ENCODE results near the gene ANO6. TPM values are rescaled to one million over a fixed set of nuclear protein-coding genes. Genes with fewer than 3 reads are reported as not detected.
"Not testable (repeated sequence)": the region's sequence is repeated elsewhere in the genome, so short reads cannot be mapped to it uniquely, and the experiment has no call there.

The ANO6 gene
- total and polyA plus RNA-seq, 8 donors = 58.0 to 79.7 (median 66.1) TPM

DNA sequence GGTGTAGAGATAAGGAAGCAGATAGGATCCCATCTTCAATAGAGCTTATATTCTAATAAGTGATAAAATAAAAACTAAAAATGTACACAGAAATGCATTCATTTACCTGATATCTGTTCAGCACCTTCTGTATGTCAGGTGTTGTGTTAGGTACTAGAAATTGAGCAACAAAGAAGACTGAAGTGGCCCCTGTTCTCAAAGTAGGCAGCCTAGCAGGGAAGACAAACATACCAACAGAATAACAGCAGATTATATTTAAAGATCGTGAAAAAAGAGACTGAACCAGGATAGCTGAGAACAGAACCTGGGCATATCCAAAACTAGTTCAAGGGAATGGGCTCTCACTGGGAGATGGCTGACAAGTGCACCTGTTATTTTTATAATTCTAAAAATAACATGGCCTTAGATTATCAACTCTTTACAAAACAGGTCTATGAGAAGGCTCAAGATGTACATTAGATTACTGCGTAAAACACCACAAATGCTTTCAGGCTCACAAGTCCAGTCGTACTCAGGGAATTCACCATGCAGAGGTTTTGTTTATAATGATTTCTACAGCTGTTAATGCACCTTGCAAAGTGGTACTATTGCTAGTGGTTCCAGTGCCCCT is 16.4 kb downstream of the ANO6 start:
- TF ChIP-seq, protein P1, sequence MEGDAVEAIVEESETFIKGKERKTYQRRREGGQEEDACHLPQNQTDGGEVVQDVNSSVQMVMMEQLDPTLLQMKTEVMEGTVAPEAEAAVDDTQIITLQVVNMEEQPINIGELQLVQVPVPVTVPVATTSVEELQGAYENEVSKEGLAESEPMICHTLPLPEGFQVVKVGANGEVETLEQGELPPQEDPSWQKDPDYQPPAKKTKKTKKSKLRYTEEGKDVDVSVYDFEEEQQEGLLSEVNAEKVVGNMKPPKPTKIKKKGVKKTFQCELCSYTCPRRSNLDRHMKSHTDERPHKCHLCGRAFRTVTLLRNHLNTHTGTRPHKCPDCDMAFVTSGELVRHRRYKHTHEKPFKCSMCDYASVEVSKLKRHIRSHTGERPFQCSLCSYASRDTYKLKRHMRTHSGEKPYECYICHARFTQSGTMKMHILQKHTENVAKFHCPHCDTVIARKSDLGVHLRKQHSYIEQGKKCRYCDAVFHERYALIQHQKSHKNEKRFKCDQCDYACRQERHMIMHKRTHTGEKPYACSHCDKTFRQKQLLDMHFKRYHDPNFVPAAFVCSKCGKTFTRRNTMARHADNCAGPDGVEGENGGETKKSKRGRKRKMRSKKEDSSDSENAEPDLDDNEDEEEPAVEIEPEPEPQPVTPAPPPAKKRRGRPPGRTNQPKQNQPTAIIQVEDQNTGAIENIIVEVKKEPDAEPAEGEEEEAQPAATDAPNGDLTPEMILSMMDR (IDR thresholded peaks at IDR 0.05) = no peak
- DNase-seq = no peak
- H3K36me3 ChIP-seq = no peaks in the 10 kb centered on the region
- intact Hi-C loops (cut with DNase I) = no loop called here
- H3K9me3 ChIP-seq = no peaks in the 10 kb centered on the region
- H3K27ac ChIP-seq = peak overlapping the region; percentile 73 to 92
- H3K4me1 ChIP-seq = peaks cover 39 to 63% of the 10 kb centered on the region in 2 donors
- no peaks in the 10 kb centered on the region for H3K27me3 ChIP-seq
- peak; percentile 48 for ATAC-seq
- no peak overlapping the region for H3K4me3 ChIP-seq

DNA sequence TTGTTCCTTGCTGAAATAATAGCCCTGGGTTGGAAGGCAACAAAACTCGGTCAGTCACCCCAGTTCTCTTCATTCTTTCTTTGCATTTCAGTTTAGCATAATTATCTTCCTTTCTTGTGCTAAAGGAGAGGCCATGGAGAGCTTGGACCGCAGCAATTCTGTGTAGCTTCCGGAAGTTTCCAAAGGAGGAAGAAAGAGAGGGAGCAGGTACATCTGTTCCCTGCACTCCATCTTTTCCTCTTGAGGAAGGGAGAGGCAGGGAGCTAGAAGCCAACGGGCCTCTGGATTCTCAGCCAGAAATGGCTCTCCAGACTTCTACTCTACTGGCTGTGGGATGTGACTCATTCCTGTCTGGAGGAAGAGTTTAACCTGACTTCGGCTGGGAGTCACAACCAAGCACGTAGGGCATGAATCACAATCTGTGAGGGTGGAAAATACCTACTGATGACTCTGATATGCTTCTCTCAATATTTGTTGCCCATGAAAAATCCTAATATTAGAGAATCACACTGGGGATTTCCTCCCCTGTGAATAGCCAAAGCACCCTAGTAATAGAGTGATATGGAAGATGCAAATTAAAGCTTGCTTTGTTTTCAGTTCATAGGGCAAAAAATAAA is 17.0 kb downstream of the ANO6 start:
- TF ChIP-seq, protein P1 (IDR thresholded peaks at IDR 0.05) = no peak
- Histone ChIP-seq H3K27ac (peak overlapping the region; percentile 73 to 92), H3K27me3 (no peaks in the 10 kb centered on the region), H3K4me1 (peaks cover 39 to 57% of the 10 kb centered on the region in 2 donors), H3K36me3 (no peaks in the 10 kb centered on the region), H3K4me3 (no peak overlapping the region), H3K9me3 (no peaks in the 10 kb centered on the region)
- peak in 1 of 4 donors; percentile 66 for DNase-seq
- ATAC-seq = peak; percentile 77
- intact Hi-C loops (cut with DNase I) = no loop called here

DNA sequence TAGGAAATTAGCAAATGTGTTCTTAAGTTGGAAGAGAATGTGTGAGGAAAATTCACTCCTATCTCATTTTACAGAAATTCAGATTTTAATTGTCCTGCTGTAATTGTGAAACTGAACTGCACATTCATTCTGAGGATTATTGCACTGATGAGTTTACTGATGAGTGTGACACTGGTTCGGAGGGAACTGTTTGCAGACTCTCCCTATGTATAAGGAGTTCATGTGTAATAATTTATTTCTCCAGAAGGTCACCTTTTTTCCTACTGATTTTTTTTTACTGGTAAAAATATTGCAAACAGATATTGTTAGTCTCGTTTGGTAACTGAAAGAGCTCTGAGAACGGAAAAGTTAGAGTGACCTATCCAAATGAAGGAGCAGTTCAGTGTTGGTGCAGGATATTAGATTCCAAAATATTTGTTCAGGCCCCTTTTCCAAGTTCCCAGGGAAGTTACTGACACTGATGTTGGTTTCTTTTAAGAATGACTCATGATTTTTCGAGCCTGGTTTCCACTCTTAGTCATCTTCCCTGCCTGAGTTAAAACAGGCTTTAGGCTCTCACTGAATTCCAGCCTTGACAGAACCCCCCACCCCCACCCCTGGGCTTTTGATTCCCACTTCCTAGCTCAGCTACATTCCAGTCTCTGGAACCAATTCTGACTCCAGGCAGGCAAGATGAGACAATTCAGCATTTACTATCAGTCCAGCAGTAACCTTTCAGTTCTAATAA is 18.4 kb downstream of the ANO6 start:
- peak overlapping the region; percentile 73 to 92 for H3K27ac ChIP-seq
- H3K4me1 ChIP-seq = peaks cover 39 to 57% of the 10 kb centered on the region in 2 donors
- no peaks in the 10 kb centered on the region for H3K36me3 ChIP-seq
- DNase-seq (peak in 1 of 4 donors; percentile 55), ATAC-seq (peak; percentile 73)
- no peak overlapping the region for H3K4me3 ChIP-seq
- no peaks in the 10 kb centered on the region for H3K9me3 ChIP-seq
- intact Hi-C loops (cut with DNase I) = no loop called here
- H3K27me3 ChIP-seq = no peaks in the 10 kb centered on the region
- TF ChIP-seq, protein P1 (IDR thresholded peaks at IDR 0.05) = no peak

DNA sequence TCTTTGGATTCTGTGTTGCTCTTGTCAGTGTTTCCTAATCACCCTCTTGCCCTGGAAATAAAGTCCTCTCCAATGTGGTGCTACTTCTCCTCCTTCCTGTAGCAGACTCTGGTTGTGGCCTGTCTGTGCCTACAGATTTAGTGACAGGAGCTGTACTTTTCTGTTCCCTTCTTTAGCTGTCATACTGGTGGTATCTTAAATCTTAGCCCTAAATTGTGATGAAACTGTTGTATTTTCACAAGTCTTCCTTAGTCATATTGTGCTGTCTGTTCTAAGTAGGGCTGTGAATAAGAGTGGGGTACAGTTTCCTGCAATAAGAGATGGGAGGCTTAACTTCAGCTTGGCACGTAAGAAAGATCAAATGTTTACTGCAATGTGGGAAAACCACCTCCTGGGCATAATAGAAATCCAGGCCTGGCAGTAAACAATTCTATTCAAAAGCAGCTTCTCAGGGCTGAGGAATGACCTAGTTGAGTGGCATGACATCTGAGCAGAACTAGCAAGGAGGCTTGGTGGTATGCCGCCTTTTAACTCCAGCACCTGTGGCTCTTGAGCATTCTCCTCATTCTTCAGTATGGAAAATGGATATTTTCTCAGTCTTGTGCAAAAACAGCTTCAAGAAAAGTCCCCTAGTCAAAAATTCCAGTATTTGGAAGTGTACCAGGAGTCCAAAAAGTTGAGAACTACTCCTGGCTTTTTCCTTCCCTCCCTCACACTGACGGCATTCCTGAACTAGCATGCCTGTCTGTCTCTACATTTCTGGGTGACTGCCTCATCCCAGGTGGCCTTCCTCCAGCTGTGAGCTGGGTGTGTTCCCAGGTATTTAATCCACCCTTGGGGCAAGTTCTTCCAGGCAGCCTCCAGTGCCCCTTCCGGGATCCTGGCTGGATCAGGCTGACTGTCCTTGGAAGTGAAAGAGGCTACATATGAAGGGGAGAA is 19.5 kb downstream of the ANO6 start:
- Histone ChIP-seq H3K36me3 (no peaks in the 10 kb centered on the region), H3K4me1 (peaks cover 39 to 57% of the 10 kb centered on the region in 2 donors), H3K4me3 (no peak overlapping the region), H3K9me3 (no peaks in the 10 kb centered on the region), H3K27me3 (no peaks in the 10 kb centered on the region), H3K27ac (peak overlapping the region; percentile 73 to 92)
- ATAC-seq = peak; percentile 52
- DNase-seq = peak in 1 of 4 donors; percentile 43
- TF ChIP-seq, protein P1 (IDR thresholded peaks at IDR 0.05) = no peak
- intact Hi-C loops (cut with DNase I) = no loop called here

DNA sequence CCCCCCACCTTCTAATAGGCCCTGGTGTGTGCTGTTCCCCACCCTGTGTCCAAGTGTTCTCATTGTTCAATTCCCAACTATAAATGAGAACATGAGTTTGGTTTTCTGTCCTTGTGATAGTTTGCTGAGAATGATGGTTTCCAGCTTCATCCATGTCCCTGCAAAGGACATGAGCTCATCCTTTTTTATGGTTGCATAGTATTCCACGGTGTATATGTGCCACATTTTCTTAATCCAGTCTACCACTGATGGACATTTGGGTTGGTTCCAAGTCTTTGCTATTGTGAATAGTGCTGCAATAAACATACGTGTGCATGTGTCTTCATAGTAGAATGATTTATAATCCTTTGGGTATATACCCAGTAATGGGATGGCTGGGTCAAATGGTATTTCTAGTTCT is 20.5 kb downstream of the ANO6 start:
- H3K4me3 ChIP-seq; intact Hi-C loops (cut with DNase I); H3K36me3 ChIP-seq; ATAC-seq; H3K9me3 ChIP-seq; H3K27me3 ChIP-seq; DNase-seq: not testable (repeated sequence)
- H3K4me1 ChIP-seq = peaks cover 39 to 49% of the 10 kb centered on the region in 2 donors
- peak overlapping the region in 1 of 2 donors; percentile 73 for H3K27ac ChIP-seq
